ENCODE measurements around the gene TMEM121B. TPM values are rescaled to one million over a fixed set of nuclear protein-coding genes. Genes with fewer than 3 reads are reported as not detected.
A peak's percentile ranks its signal among the peaks of the same experiment; 100 is the strongest.

Gene TMEM121B
- total and polyA plus RNA-seq, 2 experiments from 2014 or later, result 2.0 to 7.2 TPM

- H3K36me3 Mint-ChIP-seq (ENCODE audit: low read depth), result peaks cover 14% of the 10 kb centered on the region
- no peak overlapping the region for H2AFZ ChIP-seq
- no peaks in the 10 kb centered on the region for H3K9me3 Mint-ChIP-seq
- no peaks in the 10 kb centered on the region for H3K9me2 ChIP-seq (ENCODE audit: insufficient read depth)
- no peak for TF ChIP-seq JUNB (IDR thresholded peaks at IDR 0.05; ENCODE audit: unreplicated experiment)
- no peak for TF ChIP-seq EZH2phosphoT487 (IDR thresholded peaks at IDR 0.05; ENCODE audit: unreplicated experiment)
- TF ChIP-seq POLR2AphosphoS5 (IDR thresholded peaks at IDR 0.05; ENCODE audit: low read depth), result no peak
- TF ChIP-seq ZNF114 (CRISPR knock-in tag; IDR thresholded peaks at IDR 0.05), result no peak
- no peak for TF ChIP-seq NANOG (IDR thresholded peaks at IDR 0.05; ENCODE audit: borderline replicate concordance)
- peaks cover 11% of the 10 kb centered on the region; the same call in 1 of the 2 replicates for H3F3A ChIP-seq (replicated peaks; ENCODE audit: low read depth)
- peaks cover 20% of the 10 kb centered on the region for H3K4me1 Mint-ChIP-seq
- H3K4me3 ChIP-seq, result peak overlapping the region; percentile 85
- H3K4me1 ChIP-seq (ENCODE audit: insufficient read depth), result peaks cover 21% of the 10 kb centered on the region
- peaks cover 57% of the 10 kb centered on the region for H3K79me2 ChIP-seq (replicated peaks; ENCODE audit: insufficient read depth)
- no peaks in the 10 kb centered on the region for H3K36me3 ChIP-seq (ENCODE audit: insufficient read depth)
- peaks cover 13% of the 10 kb centered on the region for H3K27me3 Mint-ChIP-seq (ENCODE audit: insufficient read depth, low read depth, poor library complexity)
- H3K27ac Mint-ChIP-seq, result no peak overlapping the region
- H3K27me3 ChIP-seq (ENCODE audit: insufficient read depth), result peaks cover 7% of the 10 kb centered on the region; the same call in 1 of the 2 replicates
- DNase-seq (ENCODE audit: low spot score) (no peak), ATAC-seq (no peak)
- H4K20me1 ChIP-seq (replicated peaks; ENCODE audit: insufficient read depth), result peaks cover 28% of the 10 kb centered on the region
- peak overlapping the region; percentile 92 for H3K4me2 ChIP-seq
- peak overlapping the region; percentile 85 for H3K4me3 Mint-ChIP-seq
- no peak overlapping the region for H3K27ac ChIP-seq (ENCODE audit: low read depth)
These were observed 36.6 kb upstream of the TMEM121B start for GRCh38 chr22:17157714-17158113.

- DNase-seq (ENCODE audit: low spot score) (no peak), ATAC-seq (no peak)
- Histone ChIP-seq H3K4me3 (no peak overlapping the region), H4K20me1 (replicated peaks; ENCODE audit: insufficient read depth) (peaks cover 41% of the 10 kb centered on the region), H3K27ac (ENCODE audit: low read depth) (no peak overlapping the region), H2AFZ (no peak overlapping the region), H3K4me1 (ENCODE audit: insufficient read depth) (peaks cover 21% of the 10 kb centered on the region), H3K79me2 (replicated peaks; ENCODE audit: insufficient read depth) (peaks cover 74% of the 10 kb centered on the region), H3K36me3 (ENCODE audit: insufficient read depth) (no peaks in the 10 kb centered on the region), H3K4me2 (0 out of 2 replicates have a peak overlapping the region, but pooled peaks have one; percentile 92), H3K9me2 (ENCODE audit: insufficient read depth) (no peaks in the 10 kb centered on the region), H3F3A (replicated peaks; ENCODE audit: low read depth) (peaks cover 11% of the 10 kb centered on the region; the same call in 1 of the 2 replicates), H3K27me3 (ENCODE audit: insufficient read depth) (peaks cover 7% of the 10 kb centered on the region; the same call in 1 of the 2 replicates)
- peaks cover 14% of the 10 kb centered on the region for H3K36me3 Mint-ChIP-seq (ENCODE audit: low read depth)
- H3K4me1 Mint-ChIP-seq, result peaks cover 22% of the 10 kb centered on the region
- H3K27me3 Mint-ChIP-seq (ENCODE audit: insufficient read depth, low read depth, poor library complexity), result peaks cover 13% of the 10 kb centered on the region
- TF ChIP-seq EZH2 (IDR thresholded peaks at IDR 0.05; ENCODE audit: low read depth, unreplicated experiment), result no peak
- no peak for TF ChIP-seq STAT1 (IDR thresholded peaks at IDR 0.05; ENCODE audit: unreplicated experiment)
- TF ChIP-seq EZH2phosphoT487 (IDR thresholded peaks at IDR 0.05; ENCODE audit: unreplicated experiment), result no peak
- no peak for TF ChIP-seq ZNF462 (CRISPR knock-in tag; IDR thresholded peaks at IDR 0.05)
- H3K27ac Mint-ChIP-seq, result no peak overlapping the region
- no peaks in the 10 kb centered on the region for H3K9me3 Mint-ChIP-seq
- no peak overlapping the region for H3K4me3 Mint-ChIP-seq
These were observed 34.8 kb upstream of the TMEM121B start for GRCh38 chr22:17155941-17156340.

Measured in GM23338 (cell line).